Erythroblast (primary cell): ENCODE data around the gene RHOBTB3.

Source experiments
- GATA1 ChIP-seq: IDR thresholded peaks from 2 replicates; pipeline ENCODE4 v1.6.1; 2011; ENCODE audit warnings: low read depth, mild to moderate bottlenecking, control low read depth, low read length, moderate library complexity
- POLR2A ChIP-seq: IDR thresholded peaks from 2 replicates; pipeline ENCODE4 v1.6.1; 2011; ENCODE audit warnings: mild to moderate bottlenecking, low read length

DNA sequence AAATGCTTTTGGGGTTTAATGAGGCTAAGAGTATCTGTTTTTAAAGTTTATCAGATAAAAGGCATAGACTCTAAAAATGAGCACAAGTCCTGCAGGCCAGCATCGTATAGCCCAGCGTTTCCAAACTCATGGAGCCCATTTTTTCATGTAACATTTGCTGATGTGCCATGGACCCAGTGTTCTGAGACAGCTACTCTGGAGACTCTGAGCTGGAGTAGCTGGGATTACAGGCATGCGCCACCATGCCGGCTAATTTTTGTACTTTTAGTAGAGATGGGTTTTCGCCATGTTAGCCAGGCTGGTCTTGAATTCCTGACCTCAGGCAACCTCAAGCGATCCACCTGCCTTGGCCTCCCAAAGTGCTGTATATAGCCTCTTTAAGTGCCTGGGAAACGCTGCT lies 75.6 kb downstream of the RHOBTB3 start:
- TF ChIP-seq POLR2A: no peak
- no peak for TF ChIP-seq GATA1
